Measurements from ENCODE around the gene PTK6. TPM values are rescaled to one million over a fixed set of nuclear protein-coding genes. Genes with fewer than 3 reads are reported as not detected.

The PTK6 gene
- total and polyA plus RNA-seq, 7 donors: 0.28 to 80.7 (median 59.5) TPM; not detected in 2

GRCh38 chr20:63494420-63495166 lies 42.6 kb downstream of the PTK6 start:
- intact Hi-C loops (cut with DNase I): no loop called here
- peaks cover 0 to 28% (median 24%) of the 10 kb centered on the region in 4 donors for H3K4me1 ChIP-seq
- no peak overlapping the region for H3K4me3 ChIP-seq
- TF ChIP-seq EP300 (IDR thresholded peaks at IDR 0.05) (no peak), POLR2A (IDR thresholded peaks at IDR 0.05) (no peak), POLR2AphosphoS5 (IDR thresholded peaks at IDR 0.05) (no peak), CTCF (IDR thresholded peaks at IDR 0.05) (no peak)
- 68 to 85% methylated on average over 51 of the region's 51 CpGs for WGBS, 2 donors
- no peaks in the 10 kb centered on the region for H3K9me3 ChIP-seq
- DNase-seq: no peak
- peaks cover 24 to 63% (median 48%) of the 10 kb centered on the region in 3 donors for H3K27me3 ChIP-seq
- H3K36me3 ChIP-seq: no peaks in the 10 kb centered on the region
- H3K27ac ChIP-seq: no peak overlapping the region

- intact Hi-C loops (cut with DNase I): no loop called here
- 74 to 87% methylated on average over 7 of the region's 7 CpGs for WGBS, 2 donors
- DNase-seq: no peak
- Histone ChIP-seq H3K4me3 (no peak overlapping the region), H3K36me3 (no peaks in the 10 kb centered on the region), H3K27ac (no peak overlapping the region), H3K9me3 (no peaks in the 10 kb centered on the region), H3K4me1 (peaks cover 0 to 23% (median 19%) of the 10 kb centered on the region in 4 donors), H3K27me3 (peaks cover 20 to 63% (median 47%) of the 10 kb centered on the region in 3 donors)
- TF ChIP-seq POLR2A (IDR thresholded peaks at IDR 0.05): no peak
- TF ChIP-seq CTCF (IDR thresholded peaks at IDR 0.05): no peak
- TF ChIP-seq POLR2AphosphoS5 (IDR thresholded peaks at IDR 0.05): no peak
- TF ChIP-seq EP300 (IDR thresholded peaks at IDR 0.05): no peak
Observed at GRCh38 chr20:63494084-63494419, 43.1 kb downstream of the PTK6 start.

GRCh38 chr20:63493563-63494020 lies 43.6 kb downstream of the PTK6 start:
- peaks cover 21 to 63% (median 47%) of the 10 kb centered on the region in 3 donors for H3K27me3 ChIP-seq
- WGBS, 2 donors: 53 to 60% methylated on average over 13 of the region's 13 CpGs

GRCh38 chr20:63492982-63493381 lies 44.2 kb downstream of the PTK6 start:
- WGBS, 2 donors: 92% methylated on average over 14 of the region's 14 CpGs
- intact Hi-C loops (cut with DNase I): no loop called here
- H3K36me3 ChIP-seq: no peaks in the 10 kb centered on the region
- H3K4me3 ChIP-seq: no peak overlapping the region
- H3K27me3 ChIP-seq: peaks cover 20 to 61% (median 45%) of the 10 kb centered on the region in 3 donors
- DNase-seq: no peak
- H3K27ac ChIP-seq: no peak overlapping the region
- peaks cover 0 to 17% (median 10%) of the 10 kb centered on the region in 4 donors for H3K4me1 ChIP-seq
- TF ChIP-seq CTCF (IDR thresholded peaks at IDR 0.05) (no peak), POLR2AphosphoS5 (IDR thresholded peaks at IDR 0.05) (no peak), EP300 (IDR thresholded peaks at IDR 0.05) (no peak), POLR2A (IDR thresholded peaks at IDR 0.05) (no peak)
- H3K9me3 ChIP-seq: no peaks in the 10 kb centered on the region

More at GRCh38 chr20:63493563-63494020, 43.6 kb downstream of the PTK6 start:
- H3K36me3 ChIP-seq: no peaks in the 10 kb centered on the region
- no peak overlapping the region for H3K27ac ChIP-seq
- H3K4me3 ChIP-seq: no peak overlapping the region
- H3K9me3 ChIP-seq: no peaks in the 10 kb centered on the region
- DNase-seq: no peak
- H3K4me1 ChIP-seq: peaks cover 0 to 18% (median 16%) of the 10 kb centered on the region in 4 donors
- intact Hi-C loops (cut with DNase I): no loop called here
- TF ChIP-seq EP300 (IDR thresholded peaks at IDR 0.05): no peak
- no peak for TF ChIP-seq POLR2A (IDR thresholded peaks at IDR 0.05)
- TF ChIP-seq CTCF (IDR thresholded peaks at IDR 0.05): no peak
- TF ChIP-seq POLR2AphosphoS5 (IDR thresholded peaks at IDR 0.05): no peak

Data from sigmoid colon (tissue), 7 donors.